AG09309 (cell line): ENCODE data around the gene TBC1D22A.

ENCODE experiments used
- DNase-seq: peaks from one replicate; pipeline ENCODE4 v3.0.0-alpha.2; 2010; ENCODE audit warnings: low read depth
- H3K4me3 ChIP-seq: 2 replicates; pipeline ENCODE4 v1.5.1; 2011; ENCODE audit warnings: mild to moderate bottlenecking, low read depth, low read length, moderate library complexity; ENCODE audit not compliant: control insufficient read depth
- CTCF ChIP-seq: IDR thresholded peaks from 2 replicates; pipeline ENCODE4 v1.5.1; 2011; ENCODE audit warnings: mild to moderate bottlenecking, low read depth, low read length, inconsistent platforms; ENCODE audit not compliant: insufficient read depth, control insufficient read depth; ENCODE audit errors: missing control alignments

TBC1D22A gene

DNA sequence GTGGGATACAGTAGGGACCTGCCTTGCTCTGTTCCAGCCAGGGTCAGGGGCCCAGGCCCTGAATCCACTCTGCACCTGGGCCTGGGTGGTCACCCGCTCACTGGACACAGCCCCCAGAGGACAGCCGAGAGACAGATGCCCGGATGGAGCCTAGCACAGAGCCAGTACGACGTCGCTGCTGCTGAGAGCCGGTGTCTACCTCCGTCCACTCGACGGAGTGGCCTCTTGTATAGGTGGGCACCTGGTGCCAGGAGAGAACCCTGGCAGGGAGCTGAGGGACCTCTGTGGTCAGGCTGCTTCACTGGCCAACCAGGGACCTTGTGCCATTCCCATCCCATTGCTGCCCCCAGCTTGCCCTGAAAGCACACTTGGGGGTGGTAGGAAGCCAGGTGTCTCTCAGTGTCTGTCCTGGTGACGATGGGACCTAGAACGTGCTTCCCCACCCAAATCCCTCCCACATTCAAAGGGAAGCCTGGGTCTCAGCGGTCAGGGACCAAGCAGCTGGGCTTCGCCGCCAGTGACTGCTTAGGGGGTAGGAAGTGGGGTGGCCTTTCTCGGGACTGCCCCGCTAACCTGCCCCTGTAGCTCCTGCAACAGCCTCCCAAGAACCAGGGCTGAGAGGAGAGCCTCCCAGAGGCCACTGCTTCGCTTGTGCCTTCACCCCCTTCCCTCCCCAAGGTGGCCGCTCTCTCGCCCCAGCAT lies 14.1 kb upstream of the TBC1D22A start:
- DNase-seq: no peak
- TF ChIP-seq CTCF: no peak
- no peak overlapping the region for H3K4me3 ChIP-seq

DNA sequence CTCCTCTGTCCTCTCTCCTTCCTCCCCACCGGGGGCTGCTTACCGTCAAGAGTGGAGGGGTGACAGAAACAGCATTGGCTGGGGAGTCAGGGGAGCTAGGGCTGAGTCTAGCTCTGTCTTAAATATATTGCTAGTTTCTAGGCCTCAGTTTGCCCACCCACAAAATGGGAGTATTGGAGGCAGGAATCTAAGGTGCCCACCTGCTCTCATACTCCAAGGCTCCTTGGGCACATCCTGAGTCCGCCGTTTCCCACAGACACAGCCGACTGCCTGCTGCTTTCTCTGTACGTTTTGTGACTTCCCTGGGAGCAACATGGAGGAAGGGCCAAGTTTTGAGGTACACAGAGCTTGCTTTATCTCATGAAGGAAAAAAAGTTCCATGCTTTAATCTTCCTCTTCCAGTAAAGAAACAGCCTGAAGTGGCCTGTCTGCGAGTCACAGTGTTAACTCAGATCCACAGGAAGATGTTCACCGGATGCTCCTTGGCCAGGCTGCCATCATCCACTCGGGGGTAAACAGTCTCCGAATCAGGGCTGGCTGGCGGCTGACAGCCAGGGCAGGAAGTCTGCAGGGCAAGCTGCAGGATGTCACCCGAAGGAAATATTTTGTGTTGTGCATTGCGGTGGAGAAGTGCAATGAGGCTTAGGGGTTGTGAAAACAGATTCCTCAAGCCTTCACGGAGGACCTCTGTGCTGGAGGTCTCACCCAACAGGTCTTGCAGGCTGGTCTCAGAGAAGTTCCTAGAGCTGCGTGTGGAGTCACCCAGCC lies 13.4 kb upstream of the TBC1D22A start:
- no peak for DNase-seq
- no peak overlapping the region for H3K4me3 ChIP-seq
- no peak for TF ChIP-seq CTCF

GRCh38 chr22:46749682-46750529 lies 12.5 kb upstream of the TBC1D22A start:
- H3K4me3 ChIP-seq: no peak overlapping the region
- no peak for TF ChIP-seq CTCF
- DNase-seq: no peak

GRCh38 chr22:46750530-46750800 lies 12.0 kb upstream of the TBC1D22A start:
- no peak for TF ChIP-seq CTCF
- no peak for DNase-seq
- H3K4me3 ChIP-seq: no peak overlapping the region

- no peak for DNase-seq
- TF ChIP-seq CTCF: no peak
- H3K4me3 ChIP-seq: no peak overlapping the region
These were observed 11.5 kb upstream of the TBC1D22A start for GRCh38 chr22:46750863-46751443.

DNA sequence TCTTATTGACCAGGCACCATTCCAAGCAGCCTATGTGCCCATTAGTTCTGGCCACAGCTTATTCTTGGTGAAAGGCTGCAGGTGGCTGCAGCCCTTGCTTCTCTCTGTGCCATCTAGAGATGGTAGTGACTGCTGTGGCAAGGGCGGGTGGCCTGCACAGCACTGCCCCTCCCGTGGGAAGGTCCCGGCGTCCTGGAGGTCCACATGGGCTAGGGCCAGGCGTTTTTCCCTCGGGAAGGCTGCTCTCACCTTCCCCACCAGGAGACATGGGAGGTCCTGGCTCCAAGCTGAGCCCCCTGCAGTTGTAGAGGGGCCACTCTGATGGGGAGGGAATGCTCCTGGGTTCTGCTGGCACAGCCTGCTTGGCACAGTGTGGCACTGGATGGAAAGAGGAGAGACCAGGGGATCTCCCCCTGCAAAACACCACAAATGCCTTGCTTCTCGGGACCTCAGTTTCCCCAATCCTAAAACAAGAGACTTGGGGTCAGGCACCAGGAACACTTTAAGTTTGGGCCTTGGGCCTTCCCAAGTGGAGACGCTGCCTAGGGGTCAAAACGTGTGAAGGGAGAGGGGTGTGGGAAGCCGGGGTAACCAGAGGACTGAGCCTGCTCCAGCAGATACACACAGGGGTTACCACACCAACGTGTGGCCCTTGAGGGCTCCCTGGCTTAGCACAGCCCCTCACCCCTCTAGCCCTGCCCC lies 10.0 kb upstream of the TBC1D22A start:
- DNase-seq: no peak
- H3K4me3 ChIP-seq: no peak overlapping the region
- no peak for TF ChIP-seq CTCF
